ENCODE data around the gene PPTC7. TPM values are rescaled to one million over a fixed set of nuclear protein-coding genes. Genes with fewer than 3 reads are reported as not detected.
"Not testable (repeated sequence)": the region's sequence is repeated elsewhere in the genome, so short reads cannot be mapped to it uniquely, and the experiment has no call there.

The PPTC7 gene
- total RNA-seq, 4 donors from 2014 or later, result 24.6 to 36.6 (median 29.1) TPM

DNA sequence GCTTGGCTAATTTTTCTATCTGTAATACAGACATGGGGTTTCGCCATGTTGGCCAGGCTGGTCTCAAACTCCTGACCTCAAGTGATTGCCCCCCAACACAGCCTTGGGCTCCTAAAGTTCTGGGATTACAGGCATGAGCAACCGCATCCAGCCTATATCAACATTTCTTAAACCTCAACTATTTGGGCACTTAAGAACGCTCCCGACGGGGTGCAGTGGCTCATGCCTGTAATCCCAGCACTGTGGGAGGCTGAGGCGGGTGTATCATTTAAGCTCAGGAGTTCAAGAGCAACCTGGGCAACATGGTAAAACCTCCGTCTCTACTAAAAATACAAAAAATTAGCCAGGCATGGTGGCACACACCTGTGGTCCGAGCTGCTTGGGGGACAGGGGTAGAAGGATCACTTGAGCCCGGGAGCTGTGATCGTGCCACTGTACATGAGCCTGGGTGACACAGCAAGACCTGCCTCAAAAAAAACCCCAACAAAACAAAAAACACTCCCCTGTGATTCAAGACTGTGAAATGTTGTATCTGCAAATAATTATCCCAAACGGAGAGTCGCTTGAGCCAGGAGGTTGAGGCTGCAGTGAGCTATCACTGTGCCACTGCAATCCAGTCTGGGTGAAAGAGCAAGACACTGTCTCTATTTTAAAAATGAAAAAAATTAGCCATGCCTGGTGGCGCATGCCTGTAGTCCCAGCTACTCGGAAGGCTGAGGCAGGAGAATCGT is 21.5 kb downstream of the PPTC7 start:
- no peaks in the 10 kb centered on the region for H3K36me3 ChIP-seq
- H3K9me3 ChIP-seq, result no peaks in the 10 kb centered on the region
- WGBS, result 69% methylated on average over 15 of the region's 15 CpGs
- TF ChIP-seq POLR2AphosphoS5 (IDR thresholded peaks at IDR 0.05) (peak in 1 of 3 donors; percentile 19), EP300 (IDR thresholded peaks at IDR 0.05) (no peak)
- H3K27me3 ChIP-seq, result no peaks in the 10 kb centered on the region
- no peak for DNase-seq (ENCODE audit: low spot score in 2 of 2)
- H3K4me3 ChIP-seq, result no peak overlapping the region
- peak overlapping the region; percentile 73 for H3K27ac ChIP-seq
- peaks cover 72% of the 10 kb centered on the region for H3K4me1 ChIP-seq

DNA sequence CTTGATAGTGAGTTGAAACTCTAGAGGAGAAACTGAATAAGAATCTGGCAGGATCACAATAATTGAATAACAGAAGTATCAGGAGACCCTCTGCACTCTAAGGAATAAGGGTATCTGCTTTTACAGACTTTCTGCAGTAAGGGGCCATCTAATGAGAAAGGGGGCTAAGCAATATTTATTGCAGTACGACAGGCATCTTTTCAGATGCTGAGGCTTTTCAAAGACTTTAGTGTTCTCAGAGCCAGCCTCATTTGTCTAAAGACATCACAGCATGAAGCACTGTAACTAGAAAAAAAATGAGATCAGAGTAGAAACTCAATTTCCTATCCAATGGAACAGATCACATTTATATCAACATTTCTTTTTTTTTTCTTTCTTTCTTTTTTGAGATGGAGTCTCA is 22.2 kb downstream of the PPTC7 start:
- Histone ChIP-seq H3K27me3 (no peaks in the 10 kb centered on the region), H3K27ac (peak overlapping the region; percentile 73), H3K36me3 (no peaks in the 10 kb centered on the region), H3K4me3 (no peak overlapping the region), H3K4me1 (peaks cover 73% of the 10 kb centered on the region), H3K9me3 (no peaks in the 10 kb centered on the region)
- TF ChIP-seq EP300 (IDR thresholded peaks at IDR 0.05), result no peak
- no peak for TF ChIP-seq POLR2A (IDR thresholded peaks at IDR 0.05)
- TF ChIP-seq, protein P1, sequence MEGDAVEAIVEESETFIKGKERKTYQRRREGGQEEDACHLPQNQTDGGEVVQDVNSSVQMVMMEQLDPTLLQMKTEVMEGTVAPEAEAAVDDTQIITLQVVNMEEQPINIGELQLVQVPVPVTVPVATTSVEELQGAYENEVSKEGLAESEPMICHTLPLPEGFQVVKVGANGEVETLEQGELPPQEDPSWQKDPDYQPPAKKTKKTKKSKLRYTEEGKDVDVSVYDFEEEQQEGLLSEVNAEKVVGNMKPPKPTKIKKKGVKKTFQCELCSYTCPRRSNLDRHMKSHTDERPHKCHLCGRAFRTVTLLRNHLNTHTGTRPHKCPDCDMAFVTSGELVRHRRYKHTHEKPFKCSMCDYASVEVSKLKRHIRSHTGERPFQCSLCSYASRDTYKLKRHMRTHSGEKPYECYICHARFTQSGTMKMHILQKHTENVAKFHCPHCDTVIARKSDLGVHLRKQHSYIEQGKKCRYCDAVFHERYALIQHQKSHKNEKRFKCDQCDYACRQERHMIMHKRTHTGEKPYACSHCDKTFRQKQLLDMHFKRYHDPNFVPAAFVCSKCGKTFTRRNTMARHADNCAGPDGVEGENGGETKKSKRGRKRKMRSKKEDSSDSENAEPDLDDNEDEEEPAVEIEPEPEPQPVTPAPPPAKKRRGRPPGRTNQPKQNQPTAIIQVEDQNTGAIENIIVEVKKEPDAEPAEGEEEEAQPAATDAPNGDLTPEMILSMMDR (IDR thresholded peaks at IDR 0.05), result no peak
- no peak for TF ChIP-seq POLR2AphosphoS5 (IDR thresholded peaks at IDR 0.05)
- DNase-seq (ENCODE audit: low spot score in 2 of 2), result no peak
- 88% methylated on average over 1 of the region's 1 CpG for WGBS

- H3K4me3 ChIP-seq, result no peak overlapping the region
- DNase-seq (ENCODE audit: low spot score in 2 of 2), result no peak
- 94% methylated on average over 5 of the region's 5 CpGs for WGBS
These were observed 23.1 kb downstream of the PPTC7 start for GRCh38 chr12:110560048-110560447.

DNA sequence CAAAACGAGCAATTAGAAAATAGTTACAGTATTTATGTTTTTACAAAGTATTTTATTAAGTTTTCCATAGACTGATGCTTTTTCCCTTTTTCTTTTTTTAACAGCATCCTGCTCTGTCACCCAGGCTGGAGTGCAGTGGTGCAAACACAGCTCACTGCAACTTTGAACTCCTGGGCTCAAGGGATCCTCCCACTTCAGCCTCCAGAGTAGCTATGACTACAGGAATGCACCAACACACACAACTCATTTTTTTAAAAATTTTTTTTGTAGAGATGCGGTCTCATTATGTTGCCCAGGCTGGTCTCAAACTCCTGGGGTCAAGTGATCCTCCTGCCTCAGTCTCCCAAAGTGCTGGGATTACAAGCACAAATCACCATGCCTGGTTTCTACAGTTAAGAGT is 24.2 kb downstream of the PPTC7 start:
- 96% methylated on average over 2 of the region's 2 CpGs for WGBS
- H3K27me3 ChIP-seq, result not testable (repeated sequence)

More at GRCh38 chr12:110560048-110560447, 23.1 kb downstream of the PPTC7 start:
- Histone ChIP-seq H3K27me3 (no peaks in the 10 kb centered on the region), H3K9me3 (no peaks in the 10 kb centered on the region), H3K27ac (no peak overlapping the region), H3K36me3 (no peaks in the 10 kb centered on the region), H3K4me1 (peaks cover 74% of the 10 kb centered on the region)
- TF ChIP-seq EP300 (IDR thresholded peaks at IDR 0.05) (no peak), POLR2A (IDR thresholded peaks at IDR 0.05) (no peak), POLR2AphosphoS5 (IDR thresholded peaks at IDR 0.05) (no peak)

GRCh38 chr12:110557300-110557699 is 25.8 kb downstream of the PPTC7 start:
- DNase-seq (ENCODE audit: low spot score in 2 of 2), result no peak
- peaks cover 57% of the 10 kb centered on the region for H3K4me1 ChIP-seq
- no peak overlapping the region for H3K4me3 ChIP-seq
- TF ChIP-seq POLR2AphosphoS5 (IDR thresholded peaks at IDR 0.05) (no peak), POLR2A (IDR thresholded peaks at IDR 0.05) (no peak)
- H3K27me3 ChIP-seq, result no peaks in the 10 kb centered on the region
- H3K36me3 ChIP-seq, result no peaks in the 10 kb centered on the region
- 93% methylated on average over 3 of the region's 3 CpGs for WGBS
- H3K9me3 ChIP-seq, result no peaks in the 10 kb centered on the region
- no peak overlapping the region for H3K27ac ChIP-seq

More for the DNA sequence above, 24.2 kb downstream of the PPTC7 start:
- not testable (repeated sequence) for H3K4me3 ChIP-seq; H3K36me3 ChIP-seq; H3K27ac ChIP-seq; H3K9me3 ChIP-seq; DNase-seq (ENCODE audit: low spot score in 2 of 2)
- peaks cover 70% of the 10 kb centered on the region for H3K4me1 ChIP-seq

GRCh38 chr12:110556705-110557104 is 26.4 kb downstream of the PPTC7 start:
- Histone ChIP-seq H3K9me3 (no peaks in the 10 kb centered on the region), H3K36me3 (no peaks in the 10 kb centered on the region), H3K4me1 (peaks cover 53% of the 10 kb centered on the region), H3K27me3 (no peaks in the 10 kb centered on the region), H3K4me3 (no peak overlapping the region), H3K27ac (no peak overlapping the region)
- no peak for DNase-seq (ENCODE audit: low spot score in 2 of 2)
- WGBS, result 87% methylated on average over 10 of the region's 10 CpGs
- TF ChIP-seq POLR2A (IDR thresholded peaks at IDR 0.05) (no peak), EP300 (IDR thresholded peaks at IDR 0.05) (no peak), POLR2AphosphoS5 (IDR thresholded peaks at IDR 0.05) (no peak)
- TF ChIP-seq, protein P1 (IDR thresholded peaks at IDR 0.05), result no peak

GRCh38 chr12:110555577-110556406 is 27.3 kb downstream of the PPTC7 start:
- H3K27ac ChIP-seq, result peak overlapping the region; percentile 45
- TF ChIP-seq POLR2A (IDR thresholded peaks at IDR 0.05) (no peak), POLR2AphosphoS5 (IDR thresholded peaks at IDR 0.05) (no peak), EP300 (IDR thresholded peaks at IDR 0.05) (no peak)
- TF ChIP-seq, protein P1 (IDR thresholded peaks at IDR 0.05), result no peak
- H3K36me3 ChIP-seq, result peaks cover 7% of the 10 kb centered on the region
- H3K4me1 ChIP-seq, result peaks cover 44% of the 10 kb centered on the region
- 44% methylated on average over 8 of the region's 8 CpGs for WGBS
- DNase-seq (ENCODE audit: low spot score in 2 of 2), result no peak
- H3K4me3 ChIP-seq, result no peak overlapping the region
- H3K27me3 ChIP-seq, result no peaks in the 10 kb centered on the region
- H3K9me3 ChIP-seq, result no peaks in the 10 kb centered on the region
